ENCODE measurements around the gene CAD. TPM values are rescaled to one million over a fixed set of nuclear protein-coding genes. Genes with fewer than 3 reads are reported as not detected.

The CAD gene
- total RNA-seq, 1 donor from 2014 or later: 27.1 TPM

DNA sequence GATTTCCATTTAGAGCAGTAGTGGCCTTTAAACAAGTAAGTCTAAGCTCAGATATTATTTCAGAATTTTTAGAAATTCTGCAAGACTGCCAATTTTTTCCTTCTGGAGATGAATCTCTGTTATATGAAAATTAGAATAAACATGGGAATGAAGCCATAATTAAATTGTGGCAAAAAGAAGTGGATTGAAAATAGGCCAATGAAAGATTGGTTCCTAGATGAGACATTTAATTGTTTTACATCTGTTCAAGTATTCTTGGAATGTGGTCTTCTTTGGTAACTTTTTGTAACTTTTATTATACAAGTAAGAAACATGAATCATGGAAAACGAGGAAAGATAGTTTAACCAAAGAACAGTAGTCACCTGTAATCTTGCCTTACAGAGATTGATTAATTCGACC, 10.3 kb downstream of the CAD start:
- no peaks in the 10 kb centered on the region for H3K4me1 ChIP-seq
- intact Hi-C loops (cut with DNase I): no loop called here
- DNase-seq (no peak), ATAC-seq (no peak)
- no peak for TF ChIP-seq CTCF (IDR thresholded peaks at IDR 0.05)
- no peaks in the 10 kb centered on the region for H3K9me3 ChIP-seq
- H3K36me3 ChIP-seq: peaks cover 98% of the 10 kb centered on the region
- H3K4me3 ChIP-seq: no peak overlapping the region
- H3K27ac ChIP-seq: no peak overlapping the region
- no peaks in the 10 kb centered on the region for H3K27me3 ChIP-seq

GRCh38 chr2:27231921-27232320, 14.8 kb downstream of the CAD start:
- H3K4me3 ChIP-seq: no peak overlapping the region
- no peak for ATAC-seq
- TF ChIP-seq CTCF (IDR thresholded peaks at IDR 0.05): no peak
- H3K9me3 ChIP-seq: no peaks in the 10 kb centered on the region
- H3K27ac ChIP-seq: no peak overlapping the region
- H3K4me1 ChIP-seq: no peaks in the 10 kb centered on the region
- H3K27me3 ChIP-seq: no peaks in the 10 kb centered on the region
- H3K36me3 ChIP-seq: peaks cover 100% of the 10 kb centered on the region
- DNase-seq: no peak
- intact Hi-C loops (cut with DNase I): no loop called here

DNA sequence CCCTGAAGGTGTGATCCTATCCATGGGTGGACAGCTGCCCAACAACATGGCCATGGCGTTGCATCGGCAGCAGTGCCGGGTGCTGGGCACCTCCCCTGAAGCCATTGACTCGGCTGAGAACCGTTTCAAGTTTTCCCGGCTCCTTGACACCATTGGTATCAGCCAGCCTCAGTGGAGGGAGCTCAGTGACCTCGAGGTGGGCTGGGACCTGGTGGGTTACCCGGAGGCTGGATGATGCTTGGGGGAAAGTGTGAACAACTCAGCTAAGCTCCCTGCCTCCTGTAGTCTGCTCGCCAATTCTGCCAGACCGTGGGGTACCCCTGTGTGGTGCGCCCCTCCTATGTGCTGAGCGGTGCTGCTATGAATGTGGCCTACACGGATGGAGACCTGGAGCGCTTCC, 16.2 kb downstream of the CAD start:
- TF ChIP-seq CTCF (IDR thresholded peaks at IDR 0.05): no peak
- Histone ChIP-seq H3K27me3 (no peaks in the 10 kb centered on the region), H3K9me3 (no peaks in the 10 kb centered on the region), H3K4me3 (no peak overlapping the region), H3K4me1 (no peaks in the 10 kb centered on the region), H3K27ac (no peak overlapping the region), H3K36me3 (peaks cover 100% of the 10 kb centered on the region)
- intact Hi-C loops (cut with DNase I): no loop called here
- DNase-seq: no peak
- peak; percentile 16 for ATAC-seq

DNA sequence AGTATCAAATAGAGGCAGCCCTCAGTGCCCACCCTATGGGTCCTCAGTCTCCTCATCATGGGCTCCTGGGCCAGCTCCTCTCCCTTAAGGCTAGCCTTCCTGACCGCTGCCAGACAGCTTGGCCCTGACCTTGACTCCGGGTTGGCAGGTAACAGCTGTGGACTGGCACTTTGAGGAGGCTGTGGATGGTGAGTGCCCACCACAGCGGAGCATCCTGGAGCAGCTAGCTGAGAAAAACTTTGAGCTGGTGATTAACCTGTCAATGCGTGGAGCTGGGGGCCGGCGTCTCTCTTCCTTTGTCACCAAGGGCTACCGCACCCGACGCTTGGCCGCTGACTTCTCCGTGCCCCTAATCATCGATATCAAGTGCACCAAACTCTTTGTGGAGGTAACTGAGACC, 19.0 kb downstream of the CAD start:
- no peak for ATAC-seq
- intact Hi-C loops (cut with DNase I): no loop called here
- H3K4me3 ChIP-seq: no peak overlapping the region
- H3K27me3 ChIP-seq: no peaks in the 10 kb centered on the region
- DNase-seq: no peak
- no peaks in the 10 kb centered on the region for H3K4me1 ChIP-seq
- no peak overlapping the region for H3K27ac ChIP-seq
- no peak for TF ChIP-seq CTCF (IDR thresholded peaks at IDR 0.05)
- no peaks in the 10 kb centered on the region for H3K9me3 ChIP-seq
- H3K36me3 ChIP-seq: peaks cover 100% of the 10 kb centered on the region

- no peak for TF ChIP-seq CTCF (IDR thresholded peaks at IDR 0.05)
- Histone ChIP-seq H3K36me3 (peaks cover 100% of the 10 kb centered on the region), H3K27me3 (no peaks in the 10 kb centered on the region), H3K4me3 (no peak overlapping the region), H3K4me1 (no peaks in the 10 kb centered on the region), H3K27ac (no peak overlapping the region), H3K9me3 (no peaks in the 10 kb centered on the region)
- intact Hi-C loops (cut with DNase I): no loop called here
- ATAC-seq (no peak), DNase-seq (no peak)
These were observed 19.5 kb downstream of the CAD start for GRCh38 chr2:27236626-27237025.

DNA sequence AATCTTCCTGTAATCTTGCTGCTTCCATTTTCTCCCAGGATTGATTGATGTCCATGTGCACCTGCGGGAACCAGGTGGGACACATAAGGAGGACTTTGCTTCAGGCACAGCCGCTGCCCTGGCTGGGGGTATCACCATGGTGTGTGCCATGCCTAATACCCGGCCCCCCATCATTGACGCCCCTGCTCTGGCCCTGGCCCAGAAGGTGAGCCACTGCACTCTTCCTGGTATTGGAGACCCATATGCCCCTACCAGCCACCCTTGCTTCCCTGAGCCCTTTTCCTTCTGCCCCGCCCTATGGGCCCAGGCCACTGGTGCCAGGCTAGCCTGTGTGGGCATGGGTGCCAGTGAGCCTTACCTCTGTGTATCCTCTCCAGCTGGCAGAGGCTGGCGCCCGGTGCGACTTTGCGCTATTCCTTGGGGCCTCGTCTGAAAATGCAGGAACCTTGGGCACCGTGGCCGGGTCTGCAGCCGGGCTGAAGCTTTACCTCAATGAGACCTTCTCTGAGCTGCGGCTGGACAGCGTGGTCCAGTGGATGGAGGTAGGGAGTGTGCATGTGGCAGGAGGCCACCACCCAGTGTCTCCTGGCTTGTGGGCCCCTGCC, 20.3 kb downstream of the CAD start:
- intact Hi-C loops (cut with DNase I): no loop called here
- H3K27ac ChIP-seq: no peak overlapping the region
- H3K9me3 ChIP-seq: no peaks in the 10 kb centered on the region
- no peak for ATAC-seq
- no peak for DNase-seq
- H3K36me3 ChIP-seq: peaks cover 100% of the 10 kb centered on the region
- H3K27me3 ChIP-seq: no peaks in the 10 kb centered on the region
- H3K4me1 ChIP-seq: no peaks in the 10 kb centered on the region
- no peak for TF ChIP-seq CTCF (IDR thresholded peaks at IDR 0.05)
- no peak overlapping the region for H3K4me3 ChIP-seq
